Stimulated activated CD4-positive, alpha-beta T cell treated with anti-CD3 and anti-CD28 coated beads, Interleukin-4, amount 100 ng/mL, for 4 hours (primary cell): ENCODE results near the gene SYTL3.
"Not testable (repeated sequence)": the region's sequence is repeated elsewhere in the genome, so short reads cannot be mapped to it uniquely, and the experiment has no call there.

Experiments
- DNase-seq, 2 experiments: peaks; one replicate each; pipeline ENCODE4 v3.0.0-alpha.2; 2020

SYTL3 gene

GRCh38 chr6:158649289-158650143, at the start of gene SYTL3:
TSS of gene SYTL3 (plus strand) at chr6:158650054. CDS start at chr6:158663269, 13,215 bp downstream.
- peak; percentile 61 to 71 for DNase-seq

GRCh38 chr6:158603261-158604047, 46.4 kb upstream of the SYTL3 start:
- no peak for DNase-seq

- no peak for DNase-seq
Measured at GRCh38 chr6:158604048-158604406, 45.8 kb upstream of the SYTL3 start.

- DNase-seq, result peak; percentile 33 to 40
Measured at GRCh38 chr6:158605266-158605878, 44.5 kb upstream of the SYTL3 start.

GRCh38 chr6:158606011-158606410, 43.8 kb upstream of the SYTL3 start:
- DNase-seq, result not testable (repeated sequence)

- DNase-seq, result no peak
Measured at GRCh38 chr6:158606935-158607334, 42.9 kb upstream of the SYTL3 start.

- DNase-seq, result no peak
Measured at GRCh38 chr6:158607411-158608170, 42.3 kb upstream of the SYTL3 start.

GRCh38 chr6:158608221-158608620, 41.6 kb upstream of the SYTL3 start:
- DNase-seq, result no peak

- DNase-seq, result no peak
Measured at GRCh38 chr6:158609455-158610155, 40.2 kb upstream of the SYTL3 start.

GRCh38 chr6:158610319-158610968, 39.4 kb upstream of the SYTL3 start:
- DNase-seq, result no peak

- DNase-seq, result no peak
Measured at GRCh38 chr6:158611039-158611438, 38.8 kb upstream of the SYTL3 start.

- DNase-seq, result no peak
Measured at GRCh38 chr6:158611541-158612370, 38.1 kb upstream of the SYTL3 start.

GRCh38 chr6:158614606-158615005, 35.2 kb upstream of the SYTL3 start:
- not testable (repeated sequence) for DNase-seq

- DNase-seq, result not testable (repeated sequence)
Measured at GRCh38 chr6:158618289-158618688, 31.6 kb upstream of the SYTL3 start.

GRCh38 chr6:158619922-158620801, 29.7 kb upstream of the SYTL3 start:
- DNase-seq, result no peak

GRCh38 chr6:158620963-158621693, 28.7 kb upstream of the SYTL3 start:
- DNase-seq, result no peak

- DNase-seq, result no peak
Measured at GRCh38 chr6:158621694-158622544, 27.9 kb upstream of the SYTL3 start.
